Neuronal stem cell (in vitro differentiated cells): ENCODE data around the gene CDC42BPG.

Experiments
- DNase-seq: peaks from one replicate; pipeline ENCODE4 v3.0.0-alpha.2; 2013; ENCODE audit warnings: low spot score
- H2AFZ ChIP-seq: one replicate; pipeline ENCODE4 v1.6.1; 2013; ENCODE audit warnings: mild to moderate bottlenecking, low read length, inconsistent platforms
- H2AK5ac ChIP-seq: 2 replicates; pipeline ENCODE4 v1.6.1; 2013; ENCODE audit warnings: low read depth, mild to moderate bottlenecking, inconsistent platforms, low read length, moderate library complexity, mixed read lengths
- H2BK120ac ChIP-seq: 2 replicates; pipeline ENCODE4 v1.6.1; 2013; ENCODE audit warnings: low read depth, mild to moderate bottlenecking, inconsistent platforms, low read length, moderate library complexity, mixed read lengths
- H2BK12ac ChIP-seq: one replicate; pipeline ENCODE4 v1.6.1; 2013; ENCODE audit warnings: low read length, inconsistent platforms
- H2BK15ac ChIP-seq: 2 replicates; pipeline ENCODE4 v1.6.1; 2013; ENCODE audit warnings: mild to moderate bottlenecking, low read length, inconsistent platforms, mixed read lengths
- H2BK5ac ChIP-seq: one replicate; pipeline ENCODE4 v1.6.1; 2013; ENCODE audit warnings: inconsistent platforms, mild to moderate bottlenecking, low read length, moderate library complexity
- H3K14ac ChIP-seq: one replicate; pipeline ENCODE4 v1.6.1; 2013; ENCODE audit warnings: low read length, inconsistent platforms
- H3K18ac ChIP-seq: 2 replicates; pipeline ENCODE4 v1.6.1; 2013; ENCODE audit warnings: low read length, inconsistent platforms
- H3K23ac ChIP-seq: 2 replicates; pipeline ENCODE4 v1.6.1; 2013; ENCODE audit warnings: low read depth, mild to moderate bottlenecking, mixed read lengths, low read length, inconsistent platforms; ENCODE audit not compliant: poor library complexity
- H3K27ac ChIP-seq: replicated peaks from 3 replicates; pipeline ENCODE4 v1.5.1; 2013; ENCODE audit warnings: low read length, inconsistent platforms
- H3K27me3 ChIP-seq, 3 experiments: 2 replicates each; pipeline ENCODE4 v1.6.1; 2013; ENCODE audit warnings: low read length in 3 of 3, mild to moderate bottlenecking in 2 of 3, inconsistent platforms in 1 of 3, low read depth in 1 of 3, mixed read lengths in 1 of 3, moderate library complexity in 1 of 3; ENCODE audit not compliant: control insufficient read depth in 3 of 3, insufficient read depth in 3 of 3
- H3K36me3 ChIP-seq, 2 donors: replicated peaks in 1 of 2; 2 replicates each; pipeline ENCODE4 v1.6.1; 2013; ENCODE audit warnings: low read length in 2 of 2; ENCODE audit not compliant: control insufficient read depth in 2 of 2, insufficient read depth in 2 of 2
- H3K4ac ChIP-seq: 2 replicates; pipeline ENCODE4 v1.6.1; 2013; ENCODE audit warnings: inconsistent platforms, mild to moderate bottlenecking, low read length, moderate library complexity
- H3K4me1 ChIP-seq, 2 donors: 1 replicate in 1 of 2; 2 replicates in 1 of 2; pipeline ENCODE4 v1.6.1; 2013; ENCODE audit warnings: low read length in 2 of 2, low read depth in 1 of 2; ENCODE audit not compliant: control insufficient read depth in 2 of 2, insufficient read depth in 1 of 2
- H3K4me2 ChIP-seq: one replicate; pipeline ENCODE4 v1.6.1; 2013; ENCODE audit warnings: mild to moderate bottlenecking, low read length, inconsistent platforms; ENCODE audit not compliant: insufficient read depth, poor library complexity, severe bottlenecking
- H3K4me3 ChIP-seq, 2 donors: 2 replicates each; pipeline ENCODE4 v1.5.1; 2013; ENCODE audit warnings: low read length in 2 of 2, mild to moderate bottlenecking in 2 of 2, inconsistent platforms in 1 of 2, moderate library complexity in 1 of 2
- H3K79me1 ChIP-seq: one replicate; pipeline ENCODE4 v1.6.1; 2013; ENCODE audit warnings: low read depth, mild to moderate bottlenecking, inconsistent platforms, low read length, moderate library complexity
- H3K9ac ChIP-seq: one replicate; pipeline ENCODE4 v1.6.1; 2013; ENCODE audit warnings: mild to moderate bottlenecking, low read depth, low read length, inconsistent platforms; ENCODE audit not compliant: poor library complexity
- H3K9me3 ChIP-seq, 2 donors: replicated peaks in 1 of 2; 2 replicates each; pipeline versions ENCODE3 to v1.6.1; 2013; ENCODE audit warnings: low read length in 2 of 2, mild to moderate bottlenecking in 2 of 2, inconsistent platforms in 1 of 2, low read depth in 1 of 2, mixed read lengths in 1 of 2, moderate library complexity in 1 of 2; ENCODE audit not compliant: control insufficient read depth in 2 of 2, insufficient read depth in 1 of 2
- H4K8ac ChIP-seq: one replicate; pipeline ENCODE4 v1.6.1; 2013; ENCODE audit warnings: low read depth, mild to moderate bottlenecking, inconsistent platforms, low read length, moderate library complexity
- H4K91ac ChIP-seq: one replicate; pipeline ENCODE4 v1.6.1; 2013; ENCODE audit warnings: low read length, low read depth, mild to moderate bottlenecking, inconsistent platforms; ENCODE audit not compliant: poor library complexity
- WGBS, 2 donors: extraction: QIAGEN DNeasy Blood & Tissue Kit; methylation state at CpG; one replicate each; pipeline ENCODE4 v1.1.7; 2013; ENCODE audit warnings: missing lambda C conversion rate in 2 of 2, mixed read lengths in 1 of 2; ENCODE audit not compliant: insufficient read length in 2 of 2, insufficient replicate concordance in 1 of 2; ENCODE audit errors: extremely low coverage in 2 of 2; 5-methylcytosine and 5-hydroxymethylcytosine counted together

CDC42BPG gene

GRCh38 chr11:64802370-64803157, 41.9 kb downstream of the CDC42BPG start:
- H3K27me3 ChIP-seq: no peaks in the 10 kb centered on the region
- no peak overlapping the region for H4K8ac ChIP-seq
- WGBS, 2 donors: no CpG with 5 or more reads among the region's 54 CpGs
- H3K4me2 ChIP-seq: peak overlapping the region; percentile 80
- peak overlapping the region; percentile 43 to 89 for H3K4me3 ChIP-seq
- peak overlapping the region; percentile 71 for H3K14ac ChIP-seq
- peak overlapping the region; percentile 84 for H2AFZ ChIP-seq
- H2BK12ac ChIP-seq: peak overlapping the region; percentile 94
- H3K36me3 ChIP-seq: peaks cover 26 to 37% of the 10 kb centered on the region in 2 donors
- no peak overlapping the region for H2BK5ac ChIP-seq
- H3K27ac ChIP-seq: no peak overlapping the region
- DNase-seq: peak; percentile 37
- peak overlapping the region; percentile 97 for H3K18ac ChIP-seq
- peak overlapping the region; percentile 84 for H3K9ac ChIP-seq
- peaks cover 7 to 10% of the 10 kb centered on the region in 2 donors for H3K4me1 ChIP-seq
- H4K91ac ChIP-seq: no peak overlapping the region
- H3K4ac ChIP-seq: no peak overlapping the region
- H2BK120ac ChIP-seq: no peak overlapping the region
- H2BK15ac ChIP-seq: peak overlapping the region; percentile 67
- H2AK5ac ChIP-seq: peak overlapping the region; percentile 98
- no peaks in the 10 kb centered on the region for H3K9me3 ChIP-seq
- H3K23ac ChIP-seq: peak overlapping the region; percentile 95
- H3K79me1 ChIP-seq: peaks cover 7% of the 10 kb centered on the region

DNA sequence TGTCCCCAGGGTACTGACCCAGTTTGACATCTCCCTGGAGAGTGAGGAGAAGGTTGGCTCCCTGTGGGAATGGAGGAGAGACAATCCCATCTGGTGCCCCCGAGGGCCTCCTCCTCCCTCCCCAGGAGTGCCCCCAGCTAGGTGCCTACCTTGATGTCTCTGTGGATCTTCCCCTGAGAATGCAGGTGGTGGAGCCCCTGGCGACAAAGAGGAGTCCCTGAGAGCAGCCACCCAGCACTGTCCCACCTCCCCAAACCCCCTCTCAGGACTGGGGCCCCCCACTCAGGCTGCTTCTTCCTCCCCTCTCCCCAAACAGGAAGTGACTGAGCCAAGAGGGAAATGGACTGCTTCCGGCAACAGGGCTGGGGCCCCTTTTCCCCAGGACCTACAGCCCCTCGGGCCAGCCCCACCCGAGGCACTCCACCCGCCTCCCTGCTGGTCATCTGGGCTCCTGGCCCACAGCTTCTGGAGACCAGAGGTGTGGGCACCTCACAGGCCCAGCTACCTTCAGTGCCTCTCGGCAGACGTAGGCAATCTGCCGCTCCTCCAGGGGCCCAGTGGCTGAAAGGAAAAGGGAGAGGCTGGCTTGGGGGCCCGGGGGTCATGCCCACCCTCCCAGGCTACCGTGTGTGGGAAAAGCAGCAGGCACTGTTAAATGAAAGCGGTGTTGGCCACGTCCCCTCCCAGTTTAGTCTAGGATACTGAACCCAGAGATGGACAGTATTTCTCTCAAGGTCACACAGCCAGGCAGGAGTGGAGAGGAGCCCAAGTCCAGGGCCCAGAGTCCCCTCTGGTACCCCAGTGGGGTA, 42.7 kb downstream of the CDC42BPG start:
- H3K79me1 ChIP-seq: peaks cover 7% of the 10 kb centered on the region
- peak overlapping the region; percentile 98 for H2AK5ac ChIP-seq
- H2BK120ac ChIP-seq: no peak overlapping the region
- H2BK15ac ChIP-seq: no peak overlapping the region
- no peak overlapping the region for H4K8ac ChIP-seq
- peak overlapping the region; percentile 18 for H3K4me2 ChIP-seq
- no peak overlapping the region for H2BK12ac ChIP-seq
- no peak overlapping the region for H3K18ac ChIP-seq
- H3K27me3 ChIP-seq: no peaks in the 10 kb centered on the region
- no peak overlapping the region for H3K23ac ChIP-seq
- H3K4ac ChIP-seq: no peak overlapping the region
- peak overlapping the region; percentile 84 for H3K9ac ChIP-seq
- no peak overlapping the region for H4K91ac ChIP-seq
- H3K9me3 ChIP-seq: no peaks in the 10 kb centered on the region
- no CpG with 5 or more reads among the region's 13 CpGs for WGBS, 2 donors
- peaks cover 22 to 29% of the 10 kb centered on the region in 2 donors for H3K36me3 ChIP-seq
- no peak overlapping the region for H3K27ac ChIP-seq
- no peak overlapping the region for H3K14ac ChIP-seq
- no peak for DNase-seq
- no peak overlapping the region for H2AFZ ChIP-seq
- peak overlapping the region; percentile 53 for H2BK5ac ChIP-seq
- no peak overlapping the region for H3K4me3 ChIP-seq
- peaks cover 7 to 10% of the 10 kb centered on the region in 2 donors for H3K4me1 ChIP-seq

- Histone ChIP-seq H2BK120ac (no peak overlapping the region), H4K8ac (no peak overlapping the region), H3K9ac (no peak overlapping the region), H3K79me1 (peaks cover 7% of the 10 kb centered on the region), H3K4me2 (no peak overlapping the region), H3K4ac (no peak overlapping the region), H3K27me3 (no peaks in the 10 kb centered on the region), H3K14ac (no peak overlapping the region), H2BK5ac (no peak overlapping the region), H3K36me3 (peaks cover 21 to 23% of the 10 kb centered on the region in 2 donors), H3K4me1 (peaks cover 7 to 10% of the 10 kb centered on the region in 2 donors), H3K27ac (no peak overlapping the region), H2AK5ac (peak overlapping the region; percentile 84), H3K23ac (peak overlapping the region; percentile 44), H2AFZ (no peak overlapping the region), H3K9me3 (no peaks in the 10 kb centered on the region), H3K18ac (no peak overlapping the region), H4K91ac (no peak overlapping the region), H3K4me3 (peak overlapping the region in 1 of 2 donors; percentile 35), H2BK12ac (no peak overlapping the region), H2BK15ac (no peak overlapping the region)
- no peak for DNase-seq
- WGBS, 2 donors: no CpG with 5 or more reads among the region's 9 CpGs
Measured at GRCh38 chr11:64801158-64801464, 43.3 kb downstream of the CDC42BPG start.
